CD4-positive, alpha-beta T cell (primary cell): ENCODE measurements around the gene HYKK. TPM values are rescaled to one million over a fixed set of nuclear protein-coding genes. Genes with fewer than 3 reads are reported as not detected.

Source experiments
- ATAC-seq: fragments of 200-7000 bp; cut with Tn5 transposase; one replicate; pipeline ENCODE4 v1.10.0; 2022; ENCODE audit warnings: mild to moderate bottlenecking; ENCODE audit not compliant: poor library complexity
- CTCF ChIA-PET: fragments of 350-600 bp; sonication (Branson Sonifier 250); formaldehyde crosslinking; loops from one replicate; lab custom pipeline; 2021; ENCODE audit warnings: antibody characterized with exemption, inconsistent platforms; lab: Charles Lee
- POLR2A ChIA-PET: fragments of 350-600 bp; sonication (Branson Sonifier 250); formaldehyde crosslinking; loops from one replicate; lab custom pipeline; 2021; ENCODE audit warnings: antibody characterized with exemption, inconsistent platforms; lab: Charles Lee
- DNase-seq, 14 experiments: peaks; one replicate each; pipeline ENCODE4 v3.0.0-alpha.2; 2013 to 2020; ENCODE audit warnings: mixed read lengths in 2 of 14
- H3K27ac ChIP-seq, 2 donors: one replicate each; pipeline versions ENCODE4 v1.5.1 to v1.7.0; 2013; ENCODE audit warnings: low read length in 2 of 2, low read depth in 1 of 2, mild to moderate bottlenecking in 1 of 2
- H3K27me3 ChIP-seq, 2 experiments: 1 replicate in 1 of 2; 2 replicates in 1 of 2; pipeline versions ENCODE4 v1.6.1 to v1.7.0; 2013; ENCODE audit warnings: low read length in 2 of 2, control low read depth in 1 of 2, mild to moderate bottlenecking in 1 of 2, moderate library complexity in 1 of 2; ENCODE audit not compliant: insufficient read depth in 2 of 2, control insufficient read depth in 1 of 2
- H3K36me3 ChIP-seq: one replicate; pipeline ENCODE4 v1.6.1; 2013; ENCODE audit warnings: low read length, control low read depth; ENCODE audit not compliant: insufficient read depth
- H3K4me1 ChIP-seq: one replicate; pipeline ENCODE4 v1.6.1; 2013; ENCODE audit warnings: low read length, control low read depth; ENCODE audit not compliant: insufficient read depth
- H3K4me3 ChIP-seq: one replicate; pipeline ENCODE4 v1.5.1; 2013; ENCODE audit warnings: mild to moderate bottlenecking, low read length, moderate library complexity
- H3K9me3 ChIP-seq, 2 experiments: 1 replicate in 1 of 2; 2 replicates in 1 of 2; pipeline versions ENCODE4 v1.6.1 to v1.7.0; 2013; ENCODE audit warnings: low read length in 2 of 2, mild to moderate bottlenecking in 2 of 2, control low read depth in 1 of 2, moderate library complexity in 1 of 2; ENCODE audit not compliant: control insufficient read depth in 1 of 2, insufficient read depth in 1 of 2
- H3K27ac Mint-ChIP-seq: one replicate; pipeline ENCODE4 v1.8.0; 2020; ENCODE audit warnings: mixed read lengths
- H3K27me3 Mint-ChIP-seq: one replicate; pipeline ENCODE4 v1.8.0; 2021; ENCODE audit warnings: mixed read lengths
- H3K36me3 Mint-ChIP-seq: one replicate; pipeline ENCODE4 v1.8.0; 2021; ENCODE audit warnings: low read depth, mixed read lengths
- H3K4me1 Mint-ChIP-seq: one replicate; pipeline ENCODE4 v1.8.0; 2021; ENCODE audit warnings: low read depth, mixed read lengths
- H3K4me3 Mint-ChIP-seq: one replicate; pipeline ENCODE4 v1.8.0; 2020; ENCODE audit warnings: mild to moderate bottlenecking, mixed read lengths
- H3K9me3 Mint-ChIP-seq: one replicate; pipeline ENCODE4 v1.8.0; 2020; ENCODE audit warnings: mixed read lengths
- intact Hi-C, 2 experiments: fragments of 100-400 bp; cut with DNase I in 1 of 2; cut with micrococcal nuclease in 1 of 2; formaldehyde crosslinking; loops; one replicate each; pipeline versions ENCODE4 v1.15.1 to v1.9.0; 2023 to 2025; cut with DNase I, micrococcal nuclease
- total RNA-seq, 174 experiments: library from RNA in 2 of 174; stranded (reverse) in 2 of 174; gene quantifications; one replicate each; pipeline ENCODE4 v1.2.3 and lab custom pipeline; 2021 to 2026
- TF ChIP-seq, protein P1 (sequence below): fragments of 200-600 bp; IDR thresholded peaks from one replicate; pipeline ENCODE4 v1.8.0; 2022; ENCODE audit warnings: antibody characterized with exemption, mild to moderate bottlenecking

The HYKK gene
- total RNA-seq, 2 experiments from 2014 or later: 1.8 to 2.3 TPM

DNA sequence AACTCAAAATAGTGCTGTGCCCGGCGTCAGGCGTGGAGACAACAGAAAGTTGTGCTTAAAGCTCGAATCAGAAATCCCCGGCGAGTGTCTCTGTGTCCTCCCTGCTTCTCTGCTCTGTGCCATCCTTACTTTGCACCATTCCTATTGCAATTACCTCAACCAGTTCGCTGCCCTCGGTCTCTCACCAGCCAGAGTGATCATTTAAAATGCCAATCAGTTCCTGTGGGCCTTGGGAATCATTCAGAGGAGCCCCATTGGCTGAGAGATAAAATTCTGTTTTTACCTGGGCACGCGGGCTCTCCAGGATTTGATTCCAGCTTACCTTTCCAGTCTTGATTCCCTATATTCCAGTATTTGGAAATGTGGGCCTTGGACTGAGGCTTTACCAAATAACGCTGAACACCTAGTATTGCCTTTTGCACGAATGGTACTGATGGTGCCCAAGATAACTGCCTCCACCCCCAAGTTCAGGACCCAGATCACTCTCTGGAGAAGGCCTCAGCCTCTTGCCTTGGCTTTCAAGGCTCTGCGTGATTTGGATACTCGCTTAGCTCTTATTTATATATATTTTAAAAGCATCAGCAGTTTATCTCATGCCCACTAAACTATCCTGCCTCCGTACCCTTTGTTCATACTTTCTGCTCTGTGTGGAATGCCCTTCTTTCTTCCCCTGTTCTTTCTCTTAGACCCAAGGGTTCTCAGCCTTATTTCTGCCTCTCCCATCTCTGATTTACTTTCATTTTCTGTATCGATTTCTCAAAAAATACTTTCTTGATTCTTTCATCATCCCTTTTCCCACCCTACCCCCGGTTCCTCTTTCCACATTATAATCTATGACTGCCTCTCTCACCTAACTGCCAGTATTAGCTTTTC lies 33.7 kb downstream of the HYKK start:
- no peaks in the 10 kb centered on the region for H3K9me3 Mint-ChIP-seq
- peaks cover 62% of the 10 kb centered on the region for H3K36me3 Mint-ChIP-seq
- H3K4me3 ChIP-seq: peak overlapping the region; percentile 77
- H3K4me3 Mint-ChIP-seq: peak overlapping the region; percentile 93
- no peaks in the 10 kb centered on the region for H3K9me3 ChIP-seq
- H3K27ac Mint-ChIP-seq: peak overlapping the region; percentile 99
- CTCF ChIA-PET: interaction anchor here (1.1 to 1.9 kb wide), 2 partner anchors 9 to 210 kb away, joined by 3 to 5 read pairs; no protein-coding TSS in a partner anchor
- no peaks in the 10 kb centered on the region for H3K27me3 ChIP-seq
- intact Hi-C loops: loop anchor here (1.0 to 10.0 kb wide), 6 partner anchors 24 to 236 kb away; partner anchors contain the start of genes CHRNA5 (in 2 of the 2) and IREB2 (in 1 of the 2)
- H3K27me3 Mint-ChIP-seq: no peaks in the 10 kb centered on the region
- peaks cover 35% of the 10 kb centered on the region for H3K36me3 ChIP-seq
- POLR2A ChIA-PET: interaction anchor here (0.5 to 3.9 kb wide), 17 partner anchors 8 to 332 kb away, joined by 3 to 51 read pairs (median 6); partner anchors contain the start of genes CHRNA5, DNAJA4, HYKK and IREB2
- DNase-seq (peak in 4 of 14 experiments; percentile 5 to 38 (median 30)), ATAC-seq (no peak)
- TF ChIP-seq, protein P1, sequence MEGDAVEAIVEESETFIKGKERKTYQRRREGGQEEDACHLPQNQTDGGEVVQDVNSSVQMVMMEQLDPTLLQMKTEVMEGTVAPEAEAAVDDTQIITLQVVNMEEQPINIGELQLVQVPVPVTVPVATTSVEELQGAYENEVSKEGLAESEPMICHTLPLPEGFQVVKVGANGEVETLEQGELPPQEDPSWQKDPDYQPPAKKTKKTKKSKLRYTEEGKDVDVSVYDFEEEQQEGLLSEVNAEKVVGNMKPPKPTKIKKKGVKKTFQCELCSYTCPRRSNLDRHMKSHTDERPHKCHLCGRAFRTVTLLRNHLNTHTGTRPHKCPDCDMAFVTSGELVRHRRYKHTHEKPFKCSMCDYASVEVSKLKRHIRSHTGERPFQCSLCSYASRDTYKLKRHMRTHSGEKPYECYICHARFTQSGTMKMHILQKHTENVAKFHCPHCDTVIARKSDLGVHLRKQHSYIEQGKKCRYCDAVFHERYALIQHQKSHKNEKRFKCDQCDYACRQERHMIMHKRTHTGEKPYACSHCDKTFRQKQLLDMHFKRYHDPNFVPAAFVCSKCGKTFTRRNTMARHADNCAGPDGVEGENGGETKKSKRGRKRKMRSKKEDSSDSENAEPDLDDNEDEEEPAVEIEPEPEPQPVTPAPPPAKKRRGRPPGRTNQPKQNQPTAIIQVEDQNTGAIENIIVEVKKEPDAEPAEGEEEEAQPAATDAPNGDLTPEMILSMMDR: no peak
- peaks cover 36% of the 10 kb centered on the region for H3K4me1 Mint-ChIP-seq
- peaks cover 30% of the 10 kb centered on the region for H3K4me1 ChIP-seq
- peak overlapping the region; percentile 92 to 97 for H3K27ac ChIP-seq

DNA sequence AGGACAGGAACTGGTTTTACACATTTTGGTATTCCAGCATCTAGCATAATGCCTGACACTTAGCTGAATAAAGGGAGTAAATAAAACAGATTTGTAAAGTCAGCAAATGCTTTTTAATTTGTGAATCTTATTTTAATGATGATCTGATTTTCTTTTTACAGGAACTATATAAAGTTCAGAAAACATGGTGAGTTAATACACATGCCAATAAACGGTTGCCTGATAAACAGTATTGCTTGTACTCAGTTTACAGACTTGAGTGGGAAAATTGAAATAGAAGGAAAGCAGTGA lies 34.3 kb downstream of the HYKK start:
- peak overlapping the region; percentile 77 for H3K4me3 ChIP-seq
- peak overlapping the region; percentile 99 for H3K27ac Mint-ChIP-seq
- peaks cover 30% of the 10 kb centered on the region for H3K4me1 ChIP-seq
- H3K27ac ChIP-seq: peak overlapping the region; percentile 92 to 97
- DNase-seq: no peak
- no peaks in the 10 kb centered on the region for H3K27me3 ChIP-seq
- H3K36me3 Mint-ChIP-seq: peaks cover 68% of the 10 kb centered on the region
- ATAC-seq: no peak
- intact Hi-C loops: loop anchor here (1.0 to 10.0 kb wide), 4 partner anchors 23 to 237 kb away; partner anchors contain the start of gene CHRNA5 (in 1 of the 2)
- ChIA-PET POLR2A (interaction anchor here (0.6 to 3.9 kb wide), 4 partner anchors 8 to 277 kb away, joined by 3 to 51 read pairs (median 9); partner anchors contain the start of genes DNAJA4 and IREB2), CTCF (interaction anchor here (1.1 to 1.9 kb wide), 2 partner anchors 8 to 210 kb away, joined by 3 to 5 read pairs; no protein-coding TSS in a partner anchor)
- no peaks in the 10 kb centered on the region for H3K27me3 Mint-ChIP-seq
- H3K4me3 Mint-ChIP-seq: peak overlapping the region; percentile 93
- no peaks in the 10 kb centered on the region for H3K9me3 ChIP-seq
- H3K4me1 Mint-ChIP-seq: peaks cover 36% of the 10 kb centered on the region
- TF ChIP-seq, protein P1: no peak
- no peaks in the 10 kb centered on the region for H3K9me3 Mint-ChIP-seq
- peaks cover 40% of the 10 kb centered on the region for H3K36me3 ChIP-seq

DNA sequence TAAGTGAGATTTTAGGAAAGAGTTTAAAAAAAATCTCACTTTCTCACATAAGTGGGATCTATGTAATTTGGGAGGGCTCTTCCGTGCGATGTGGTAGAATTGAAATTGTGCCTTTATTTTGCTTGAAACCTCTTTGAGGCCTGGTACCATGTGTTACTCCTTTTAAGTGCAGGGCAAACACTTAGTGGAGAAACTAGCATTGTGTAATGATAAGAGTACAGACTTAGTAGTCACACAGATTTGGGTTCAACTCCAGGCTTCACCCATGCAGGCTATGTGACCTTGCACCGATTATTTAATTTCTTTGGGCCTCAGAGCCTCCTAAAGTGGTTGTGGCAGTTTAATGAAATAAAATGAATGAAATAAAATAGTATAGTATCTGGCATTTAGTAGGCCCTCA lies 35.3 kb downstream of the HYKK start:
- Histone ChIP-seq H3K27me3 (no peaks in the 10 kb centered on the region), H3K4me3 (no peak overlapping the region), H3K4me1 (peaks cover 30% of the 10 kb centered on the region), H3K9me3 (no peaks in the 10 kb centered on the region), H3K27ac (no peak overlapping the region), H3K36me3 (peaks cover 49% of the 10 kb centered on the region)
- Mint-ChIP-seq H3K27ac (peak overlapping the region; percentile 99), H3K36me3 (peaks cover 77% of the 10 kb centered on the region), H3K4me1 (peaks cover 36% of the 10 kb centered on the region), H3K4me3 (peak overlapping the region; percentile 70), H3K9me3 (no peaks in the 10 kb centered on the region), H3K27me3 (no peaks in the 10 kb centered on the region)
- ATAC-seq: no peak
- DNase-seq: no peak
- ChIA-PET CTCF (no interaction called here), POLR2A (interaction anchor here (0.7 to 3.9 kb wide), 2 partner anchors 9 to 105 kb away, joined by 5 to 51 read pairs; partner anchors contain the start of gene IREB2)
- intact Hi-C loops: loop anchor here in 1 of 2 experiments (10.0 kb wide), 1 partner anchor 238 kb away; no protein-coding TSS in a partner anchor
- TF ChIP-seq, protein P1: no peak
